Measurements from ENCODE around the gene AMFR.

DNA sequence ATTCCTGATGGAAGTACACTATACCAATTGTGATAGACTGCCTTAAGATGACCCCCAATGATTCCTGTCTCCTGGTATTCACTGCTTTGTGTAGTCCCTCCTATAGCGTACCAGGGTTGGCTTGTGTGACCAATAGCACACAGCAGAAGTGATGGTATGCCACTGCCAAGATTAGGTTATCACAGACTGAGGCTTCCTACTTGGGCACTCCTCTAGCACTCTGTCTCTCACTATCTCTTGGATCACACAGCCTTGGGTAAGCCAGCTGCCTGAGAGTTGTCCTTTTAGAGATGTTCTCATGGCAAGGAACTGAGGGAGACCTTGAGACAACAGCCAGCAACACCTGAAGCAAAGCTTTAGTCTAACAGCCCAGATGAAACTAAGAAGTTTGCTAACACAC, 12.7 kb upstream of the AMFR start:
- TF ChIP-seq, protein P1, sequence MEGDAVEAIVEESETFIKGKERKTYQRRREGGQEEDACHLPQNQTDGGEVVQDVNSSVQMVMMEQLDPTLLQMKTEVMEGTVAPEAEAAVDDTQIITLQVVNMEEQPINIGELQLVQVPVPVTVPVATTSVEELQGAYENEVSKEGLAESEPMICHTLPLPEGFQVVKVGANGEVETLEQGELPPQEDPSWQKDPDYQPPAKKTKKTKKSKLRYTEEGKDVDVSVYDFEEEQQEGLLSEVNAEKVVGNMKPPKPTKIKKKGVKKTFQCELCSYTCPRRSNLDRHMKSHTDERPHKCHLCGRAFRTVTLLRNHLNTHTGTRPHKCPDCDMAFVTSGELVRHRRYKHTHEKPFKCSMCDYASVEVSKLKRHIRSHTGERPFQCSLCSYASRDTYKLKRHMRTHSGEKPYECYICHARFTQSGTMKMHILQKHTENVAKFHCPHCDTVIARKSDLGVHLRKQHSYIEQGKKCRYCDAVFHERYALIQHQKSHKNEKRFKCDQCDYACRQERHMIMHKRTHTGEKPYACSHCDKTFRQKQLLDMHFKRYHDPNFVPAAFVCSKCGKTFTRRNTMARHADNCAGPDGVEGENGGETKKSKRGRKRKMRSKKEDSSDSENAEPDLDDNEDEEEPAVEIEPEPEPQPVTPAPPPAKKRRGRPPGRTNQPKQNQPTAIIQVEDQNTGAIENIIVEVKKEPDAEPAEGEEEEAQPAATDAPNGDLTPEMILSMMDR (IDR thresholded peaks at IDR 0.05 in 2 of 3, conservative IDR thresholded peaks at IDR 0.05 in 1 of 3; ENCODE audit: borderline replicate concordance in 1 of 3, insufficient read depth in 1 of 3, low read depth in 2 of 3, low read length in 2 of 3), result no peak
- TF ChIP-seq, protein P2, sequence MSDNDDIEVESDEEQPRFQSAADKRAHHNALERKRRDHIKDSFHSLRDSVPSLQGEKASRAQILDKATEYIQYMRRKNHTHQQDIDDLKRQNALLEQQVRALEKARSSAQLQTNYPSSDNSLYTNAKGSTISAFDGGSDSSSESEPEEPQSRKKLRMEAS (IDR thresholded peaks at IDR 0.05), result no peak
- TF ChIP-seq FOSL1 (IDR thresholded peaks at IDR 0.05; ENCODE audit: low read depth), result no peak
- TF ChIP-seq POLR2A (IDR thresholded peaks at IDR 0.05; ENCODE audit: borderline replicate concordance, extremely low read depth, insufficient read depth, insufficient read length), result no peak
- TF ChIP-seq, protein P3, sequence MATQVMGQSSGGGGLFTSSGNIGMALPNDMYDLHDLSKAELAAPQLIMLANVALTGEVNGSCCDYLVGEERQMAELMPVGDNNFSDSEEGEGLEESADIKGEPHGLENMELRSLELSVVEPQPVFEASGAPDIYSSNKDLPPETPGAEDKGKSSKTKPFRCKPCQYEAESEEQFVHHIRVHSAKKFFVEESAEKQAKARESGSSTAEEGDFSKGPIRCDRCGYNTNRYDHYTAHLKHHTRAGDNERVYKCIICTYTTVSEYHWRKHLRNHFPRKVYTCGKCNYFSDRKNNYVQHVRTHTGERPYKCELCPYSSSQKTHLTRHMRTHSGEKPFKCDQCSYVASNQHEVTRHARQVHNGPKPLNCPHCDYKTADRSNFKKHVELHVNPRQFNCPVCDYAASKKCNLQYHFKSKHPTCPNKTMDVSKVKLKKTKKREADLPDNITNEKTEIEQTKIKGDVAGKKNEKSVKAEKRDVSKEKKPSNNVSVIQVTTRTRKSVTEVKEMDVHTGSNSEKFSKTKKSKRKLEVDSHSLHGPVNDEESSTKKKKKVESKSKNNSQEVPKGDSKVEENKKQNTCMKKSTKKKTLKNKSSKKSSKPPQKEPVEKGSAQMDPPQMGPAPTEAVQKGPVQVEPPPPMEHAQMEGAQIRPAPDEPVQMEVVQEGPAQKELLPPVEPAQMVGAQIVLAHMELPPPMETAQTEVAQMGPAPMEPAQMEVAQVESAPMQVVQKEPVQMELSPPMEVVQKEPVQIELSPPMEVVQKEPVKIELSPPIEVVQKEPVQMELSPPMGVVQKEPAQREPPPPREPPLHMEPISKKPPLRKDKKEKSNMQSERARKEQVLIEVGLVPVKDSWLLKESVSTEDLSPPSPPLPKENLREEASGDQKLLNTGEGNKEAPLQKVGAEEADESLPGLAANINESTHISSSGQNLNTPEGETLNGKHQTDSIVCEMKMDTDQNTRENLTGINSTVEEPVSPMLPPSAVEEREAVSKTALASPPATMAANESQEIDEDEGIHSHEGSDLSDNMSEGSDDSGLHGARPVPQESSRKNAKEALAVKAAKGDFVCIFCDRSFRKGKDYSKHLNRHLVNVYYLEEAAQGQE (IDR thresholded peaks at IDR 0.05; ENCODE audit: low read depth), result no peak
- no peak for TF ChIP-seq ZNF274 (IDR thresholded peaks at IDR 0.05; ENCODE audit: low read depth, low read length)
- no peak for TF ChIP-seq EZH2phosphoT487 (IDR thresholded peaks at IDR 0.05; ENCODE audit: borderline replicate concordance)
- no peak for TF ChIP-seq EZH2 (IDR thresholded peaks at IDR 0.05)
- TF ChIP-seq ZFX (IDR thresholded peaks at IDR 0.05), result no peak
- TF ChIP-seq CEBPB (IDR thresholded peaks at IDR 0.05; ENCODE audit: low read depth), result no peak
- no peak for TF ChIP-seq YY1 (IDR thresholded peaks at IDR 0.05; ENCODE audit: extremely low read depth, insufficient replicate concordance, low read depth, low read length)
- TF ChIP-seq JUND (IDR thresholded peaks at IDR 0.05), result no peak
- no peak for TF ChIP-seq TCF7L2 (IDR thresholded peaks at IDR 0.05; ENCODE audit: borderline replicate concordance, extremely low read depth, insufficient read depth, insufficient read length)
- no peak for TF ChIP-seq POLR2AphosphoS5 (IDR thresholded peaks at IDR 0.05; ENCODE audit: low read depth, low read length)

Data from HCT116 (cell line).